IMR-90 (cell line): ENCODE results near the gene LRRC66. TPM values are rescaled to one million over a fixed set of nuclear protein-coding genes. Genes with fewer than 3 reads are reported as not detected.

ENCODE experiments used
- ATAC-seq: fragments of 200-7000 bp; cut with Tn5 transposase; 2 replicates; pipeline ENCODE4 v1.9.1; 2020; ENCODE audit warnings: low read depth, mild to moderate bottlenecking, moderate library complexity
- BruUV-seq: library from RNA; stranded (reverse); fragments of 400-500 nt; replicated peaks from 2 replicates; lab custom pipeline; 2021; lab: Mats Ljungman, UMichigan
- CTCF ChIA-PET: fragments of 300-600 bp; formaldehyde crosslinking; extraction: SDS; loops from one replicate; lab custom pipeline; 2021; ENCODE audit warnings: antibody characterized with exemption; lab: Yijun Ruan, JAX
- POLR2A ChIA-PET: fragments of 300-600 bp; sonication (Branson Sonifier 250); formaldehyde crosslinking; loops from one replicate; lab custom pipeline; 2022; ENCODE audit warnings: antibody characterized with exemption; ENCODE audit not compliant: unreplicated experiment; lab: Charles Lee
- DNase-seq: peaks from one replicate; pipeline ENCODE4 v3.0.0; 2013
- H2AFZ ChIP-seq: replicated peaks from 2 replicates; pipeline ENCODE3; 2013; ENCODE audit warnings: low read length, mild to moderate bottlenecking; ENCODE audit not compliant: poor library complexity
- H2AK5ac ChIP-seq: 2 replicates; pipeline ENCODE4 v1.6.1; 2013; ENCODE audit warnings: low read depth, low read length, inconsistent platforms
- H2AK9ac ChIP-seq: replicated peaks from 2 replicates; pipeline ENCODE3; 2013; ENCODE audit warnings: mild to moderate bottlenecking, low read depth, low read length, moderate library complexity; ENCODE audit not compliant: poor library complexity
- H2BK120ac ChIP-seq: 2 replicates; pipeline ENCODE4 v1.6.1; 2013; ENCODE audit warnings: low read depth, low read length, inconsistent platforms
- H2BK15ac ChIP-seq: 3 replicates; pipeline ENCODE4 v1.6.1; 2013; ENCODE audit warnings: low read depth, low read length, inconsistent platforms
- H2BK20ac ChIP-seq: 2 replicates; pipeline ENCODE4 v1.6.1; 2013; ENCODE audit warnings: low read depth, mild to moderate bottlenecking, inconsistent platforms, low read length, moderate library complexity
- H2BK5ac ChIP-seq: 2 replicates; pipeline ENCODE4 v1.6.1; 2013; ENCODE audit warnings: mild to moderate bottlenecking, low read depth, low read length, inconsistent platforms; ENCODE audit not compliant: poor library complexity, severe bottlenecking
- H3K14ac ChIP-seq: replicated peaks from 2 replicates; pipeline ENCODE4 v1.6.1; 2013; ENCODE audit warnings: low read depth, low read length, inconsistent platforms
- H3K18ac ChIP-seq: 2 replicates; pipeline ENCODE4 v1.6.1; 2013; ENCODE audit warnings: low read depth, low read length, control low read depth
- H3K23ac ChIP-seq: 2 replicates; pipeline ENCODE4 v1.6.1; 2013; ENCODE audit warnings: low read depth, low read length, inconsistent platforms
- H3K27ac ChIP-seq: 2 replicates; pipeline ENCODE4 v1.5.1; 2013; ENCODE audit warnings: mild to moderate bottlenecking, control low read depth, low read length; ENCODE audit not compliant: insufficient read depth
- H3K27me3 ChIP-seq: 2 replicates; pipeline ENCODE4 v1.6.1; 2013; ENCODE audit warnings: low read length; ENCODE audit not compliant: control insufficient read depth, insufficient read depth
- H3K36me3 ChIP-seq: 2 replicates; pipeline ENCODE4 v1.6.1; 2013; ENCODE audit warnings: low read length, mixed read lengths; ENCODE audit not compliant: control insufficient read depth, insufficient read depth
- H3K4ac ChIP-seq: 2 replicates; pipeline ENCODE4 v1.6.1; 2013; ENCODE audit warnings: low read depth, low read length, inconsistent platforms
- H3K4me1 ChIP-seq: 2 replicates; pipeline ENCODE4 v1.6.1; 2013; ENCODE audit warnings: low read length, mixed read lengths; ENCODE audit not compliant: control insufficient read depth, insufficient read depth
- H3K4me2 ChIP-seq: 2 replicates; pipeline ENCODE4 v1.6.1; 2013; ENCODE audit warnings: low read depth, mild to moderate bottlenecking, control low read depth, low read length, moderate library complexity
- H3K4me3 ChIP-seq: 2 replicates; pipeline ENCODE4 v1.5.1; 2013; ENCODE audit warnings: low read depth, mild to moderate bottlenecking, control low read depth, low read length, moderate library complexity; ENCODE audit not compliant: insufficient read depth
- H3K56ac ChIP-seq: 2 replicates; pipeline ENCODE4 v1.6.1; 2013; ENCODE audit warnings: low read length, inconsistent platforms; ENCODE audit not compliant: insufficient read depth; ENCODE audit errors: extremely low read depth
- H3K79me1 ChIP-seq, 2 experiments: 2 replicates each; pipeline ENCODE4 v1.6.1; 2013; ENCODE audit warnings: low read length in 2 of 2, inconsistent platforms in 1 of 2, low read depth in 1 of 2
- H3K9ac ChIP-seq: 2 replicates; pipeline ENCODE4 v1.6.1; 2013; ENCODE audit warnings: low read depth, low read length, control low read depth
- H3K9me1 ChIP-seq: 2 replicates; pipeline ENCODE4 v1.6.1; 2013; ENCODE audit warnings: low read length, inconsistent platforms; ENCODE audit not compliant: insufficient read depth
- H3K9me3 ChIP-seq: 2 replicates; pipeline ENCODE4 v1.6.1; 2013; ENCODE audit warnings: low read length; ENCODE audit not compliant: control insufficient read depth, insufficient read depth
- H4K20me1 ChIP-seq: 2 replicates; pipeline ENCODE4 v1.6.1; 2013; ENCODE audit warnings: low read length, inconsistent platforms; ENCODE audit not compliant: insufficient read depth
- H4K5ac ChIP-seq: 2 replicates; pipeline ENCODE4 v1.6.1; 2013; ENCODE audit warnings: mild to moderate bottlenecking, low read depth, low read length, control low read depth
- H4K8ac ChIP-seq, 2 experiments: 2 replicates each; pipeline ENCODE4 v1.6.1; 2013; ENCODE audit warnings: low read depth in 2 of 2, low read length in 2 of 2, control low read depth in 1 of 2, inconsistent platforms in 1 of 2
- H4K91ac ChIP-seq: 2 replicates; pipeline ENCODE4 v1.6.1; 2013; ENCODE audit warnings: low read depth, low read length, inconsistent platforms; ENCODE audit not compliant: insufficient read depth
- CEBPB ChIP-seq: IDR thresholded peaks from 2 replicates; pipeline ENCODE4 v1.6.1; 2012; ENCODE audit warnings: low read depth, low read length, improper control_type of control experiment
- FOS ChIP-seq: fragments of 150-350 bp; IDR thresholded peaks from 2 replicates; pipeline ENCODE4 v1.6.1; 2016; ENCODE audit warnings: low read depth, low read length
- MAFK ChIP-seq: IDR thresholded peaks from 2 replicates; pipeline ENCODE4 v1.6.1; 2012; ENCODE audit warnings: low read depth, low read length, improper control_type of control experiment
- NFE2L2 ChIP-seq: fragments of 150-350 bp; IDR thresholded peaks from 2 replicates; pipeline ENCODE4 v1.6.1; 2016; ENCODE audit warnings: low read depth, mild to moderate bottlenecking, low read length
- WGBS, 2 experiments: methylation state at CpG; one replicate each; pipeline versions ENCODE4 v1.1.5 to v1.1.7; 2013; ENCODE audit warnings: missing lambda C conversion rate in 2 of 2; ENCODE audit not compliant: insufficient read length in 1 of 2; ENCODE audit errors: extremely low coverage in 2 of 2; 5-methylcytosine and 5-hydroxymethylcytosine counted together
- dilution Hi-C: fragments of 300-500 bp; cut with HindIII; formaldehyde crosslinking; loops from one replicate; pipeline ENCODE4 v1.14.3; 2018; ENCODE audit warnings: low sequenced_read_pairs; ENCODE audit not compliant: unreplicated experiment
- in situ Hi-C: fragments of 300-500 bp; cut with MboI; formaldehyde crosslinking; loops from 3 replicates; pipeline ENCODE4 v1.14.3; 2019; ENCODE audit warnings: low sequenced_read_pairs, inconsistent platforms, mixed read lengths
- intact Hi-C: fragments of 100-400 bp; cut with micrococcal nuclease; formaldehyde crosslinking; loops from 2 replicates; pipeline ENCODE4 v1.10.0; 2022
- polyA plus RNA-seq, 3 experiments: library from polyadenylated mRNA; depleted of rRNA; stranded (reverse); fragments of >200 nt; gene quantifications; 2 replicates each; pipeline ENCODE4 v1.2.3, GENCODE V29; 2012; ENCODE audit warnings: low replicate concordance in 1 of 3
- total RNA-seq: library from RNA; depleted of rRNA; stranded (reverse); fragments of >200 nt; gene quantifications from 2 replicates; pipeline ENCODE4 v1.2.3, GENCODE V29; 2012

The LRRC66 gene
- total and polyA plus RNA-seq, 2 of the 4 experiments (the other 2 are of a cell fraction): 0.09 to 0.18 TPM

DNA sequence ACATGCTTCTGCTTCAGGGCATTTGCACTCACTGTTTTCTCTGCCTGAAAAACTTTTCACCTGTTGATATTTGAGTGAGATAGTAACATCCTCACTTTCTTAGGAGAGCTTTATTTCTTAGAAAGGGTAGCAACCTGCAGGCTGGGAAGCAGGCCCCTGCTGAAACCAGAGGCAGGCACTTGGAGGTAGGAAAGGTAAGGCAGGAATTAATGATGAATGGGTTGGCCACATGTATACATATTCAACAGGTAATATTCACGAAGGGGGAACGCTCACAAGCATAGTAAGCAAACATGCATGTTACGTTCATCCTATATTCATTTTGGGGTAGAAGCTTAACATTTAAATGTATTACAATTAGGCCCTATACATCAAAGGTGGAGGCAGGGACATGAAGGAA, 34.1 kb upstream of the LRRC66 start:
- CTCF ChIA-PET: interaction anchor here (0.6 kb wide), 1 partner anchor 25 kb away, joined by 3 read pairs; no protein-coding TSS in a partner anchor
- peaks cover 4% of the 10 kb centered on the region; the same call in 1 of the 2 replicates for H3K4me1 ChIP-seq
- no peaks in the 10 kb centered on the region for H3K36me3 ChIP-seq
- DNase-seq: no peak
- no peak overlapping the region for H2AK9ac ChIP-seq
- H3K9me3 ChIP-seq: no peaks in the 10 kb centered on the region
- no peak overlapping the region for H2BK20ac ChIP-seq
- no peak overlapping the region for H3K4me3 ChIP-seq
- H3K14ac ChIP-seq: no peak overlapping the region
- H2BK15ac ChIP-seq: no peak overlapping the region
- no peak overlapping the region for H2AFZ ChIP-seq
- peaks cover 5% of the 10 kb centered on the region for H3K27me3 ChIP-seq
- no peak overlapping the region for H3K4me2 ChIP-seq
- H3K56ac ChIP-seq: no peak overlapping the region
- H3K79me1 ChIP-seq: 0 out of 4 replicates have a peak, but pooled peaks cover 0 to 7% of the 10 kb centered on the region in 2 experiments
- TF ChIP-seq FOS: no peak
- TF ChIP-seq CEBPB: no peak
- no peak for TF ChIP-seq MAFK
- TF ChIP-seq NFE2L2: no peak
- H3K18ac ChIP-seq: no peak overlapping the region
- intact Hi-C loops (loop anchor here (5.0 to 10.0 kb wide), 2 partner anchors 38 to 59 kb away; no protein-coding TSS in a partner anchor), dilution Hi-C loops (no loop called here), in situ Hi-C loops (no loop called here)
- H4K91ac ChIP-seq: no peak overlapping the region
- H2BK120ac ChIP-seq: no peak overlapping the region
- ATAC-seq: no peak
- no peak overlapping the region for H4K8ac ChIP-seq
- no peak overlapping the region for H2AK5ac ChIP-seq
- H3K9ac ChIP-seq: no peak overlapping the region
- H2BK5ac ChIP-seq: no peak overlapping the region
- 0 out of 2 replicates have a peak, but pooled peaks cover 3% of the 10 kb centered on the region for H4K20me1 ChIP-seq
- no peak overlapping the region for H3K27ac ChIP-seq
- no peak overlapping the region for H4K5ac ChIP-seq
- H3K4ac ChIP-seq: no peak overlapping the region
- POLR2A ChIA-PET: no interaction called here
- peaks cover 3% of the 10 kb centered on the region; the same call in 1 of the 2 replicates for H3K9me1 ChIP-seq
- H3K23ac ChIP-seq: no peak overlapping the region
- no TSS peak for BruUV-seq
- no CpG with 5 or more reads among the region's 3 CpGs for WGBS, 2 experiments
